SK-N-SH treated with all-trans-retinoic acid at 6 μM for 48 hours (cell line): ENCODE results near the gene EFCAB14.

Source experiments
- OSR1 ChIP-seq: fragments of 250-450 bp; sonication (Bioruptor Pico); IDR thresholded peaks from 2 replicates; pipeline ENCODE4 v1.8.0; 2022; ENCODE audit warnings: moderate library complexity, mild to moderate bottlenecking, inconsistent platforms
- PPARA ChIP-seq: fragments of 250-450 bp; sonication (Bioruptor Pico); IDR thresholded peaks from 2 replicates; pipeline ENCODE4 v1.5.0; 2020; ENCODE audit warnings: mild to moderate bottlenecking, borderline replicate concordance
- SNAI2 ChIP-seq: fragments of 250-450 bp; sonication (Bioruptor Pico); IDR thresholded peaks from 2 replicates; pipeline ENCODE4 v1.5.0; 2020; ENCODE audit warnings: mild to moderate bottlenecking, moderate library complexity
- TOX ChIP-seq: fragments of 250-450 bp; sonication (Bioruptor Pico); IDR thresholded peaks from 2 replicates; pipeline ENCODE4 v1.8.0; 2021; ENCODE audit warnings: mild to moderate bottlenecking, moderate library complexity, borderline replicate concordance
- ZC3H10 ChIP-seq: fragments of 250-450 bp; sonication (Bioruptor Pico); IDR thresholded peaks from 2 replicates; pipeline ENCODE4 v1.5.1; 2021; ENCODE audit warnings: mild to moderate bottlenecking, moderate library complexity
- ZFP3 ChIP-seq: fragments of 250-450 bp; sonication (Bioruptor Pico); IDR thresholded peaks from 2 replicates; pipeline ENCODE4 v1.5.0; 2020; ENCODE audit warnings: mild to moderate bottlenecking, moderate library complexity
- ZNF565 ChIP-seq: fragments of 450-650 bp; formaldehyde crosslinking; conservative IDR thresholded peaks from 2 replicates; pipeline ENCODE4 v1.5.0; 2020; ENCODE audit warnings: low read depth, mild to moderate bottlenecking, moderate library complexity
- TF ChIP-seq, protein P1 (sequence below): fragments of 250-450 bp; sonication (Bioruptor Pico); IDR thresholded peaks from 2 replicates; pipeline ENCODE4 v1.8.0; 2020; ENCODE audit warnings: mild to moderate bottlenecking, moderate library complexity, borderline replicate concordance
- TF ChIP-seq, protein P2 (sequence below): fragments of 250-450 bp; sonication (Bioruptor Pico); IDR thresholded peaks from 2 replicates; pipeline ENCODE4 v1.5.0; 2020; ENCODE audit warnings: mild to moderate bottlenecking, moderate library complexity

- TF ChIP-seq OSR1 (CRISPR knock-in tag) (no peak), SNAI2 (CRISPR knock-in tag) (no peak), ZFP3 (CRISPR knock-in tag) (no peak), ZNF565 (no peak), ZC3H10 (CRISPR knock-in tag) (no peak), TOX (no peak), PPARA (CRISPR knock-in tag) (no peak)
- TF ChIP-seq, protein P1, sequence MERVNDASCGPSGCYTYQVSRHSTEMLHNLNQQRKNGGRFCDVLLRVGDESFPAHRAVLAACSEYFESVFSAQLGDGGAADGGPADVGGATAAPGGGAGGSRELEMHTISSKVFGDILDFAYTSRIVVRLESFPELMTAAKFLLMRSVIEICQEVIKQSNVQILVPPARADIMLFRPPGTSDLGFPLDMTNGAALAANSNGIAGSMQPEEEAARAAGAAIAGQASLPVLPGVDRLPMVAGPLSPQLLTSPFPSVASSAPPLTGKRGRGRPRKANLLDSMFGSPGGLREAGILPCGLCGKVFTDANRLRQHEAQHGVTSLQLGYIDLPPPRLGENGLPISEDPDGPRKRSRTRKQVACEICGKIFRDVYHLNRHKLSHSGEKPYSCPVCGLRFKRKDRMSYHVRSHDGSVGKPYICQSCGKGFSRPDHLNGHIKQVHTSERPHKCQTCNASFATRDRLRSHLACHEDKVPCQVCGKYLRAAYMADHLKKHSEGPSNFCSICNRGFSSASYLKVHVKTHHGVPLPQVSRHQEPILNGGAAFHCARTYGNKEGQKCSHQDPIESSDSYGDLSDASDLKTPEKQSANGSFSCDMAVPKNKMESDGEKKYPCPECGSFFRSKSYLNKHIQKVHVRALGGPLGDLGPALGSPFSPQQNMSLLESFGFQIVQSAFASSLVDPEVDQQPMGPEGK (CRISPR knock-in tag), result no peak
- TF ChIP-seq, protein P2, sequence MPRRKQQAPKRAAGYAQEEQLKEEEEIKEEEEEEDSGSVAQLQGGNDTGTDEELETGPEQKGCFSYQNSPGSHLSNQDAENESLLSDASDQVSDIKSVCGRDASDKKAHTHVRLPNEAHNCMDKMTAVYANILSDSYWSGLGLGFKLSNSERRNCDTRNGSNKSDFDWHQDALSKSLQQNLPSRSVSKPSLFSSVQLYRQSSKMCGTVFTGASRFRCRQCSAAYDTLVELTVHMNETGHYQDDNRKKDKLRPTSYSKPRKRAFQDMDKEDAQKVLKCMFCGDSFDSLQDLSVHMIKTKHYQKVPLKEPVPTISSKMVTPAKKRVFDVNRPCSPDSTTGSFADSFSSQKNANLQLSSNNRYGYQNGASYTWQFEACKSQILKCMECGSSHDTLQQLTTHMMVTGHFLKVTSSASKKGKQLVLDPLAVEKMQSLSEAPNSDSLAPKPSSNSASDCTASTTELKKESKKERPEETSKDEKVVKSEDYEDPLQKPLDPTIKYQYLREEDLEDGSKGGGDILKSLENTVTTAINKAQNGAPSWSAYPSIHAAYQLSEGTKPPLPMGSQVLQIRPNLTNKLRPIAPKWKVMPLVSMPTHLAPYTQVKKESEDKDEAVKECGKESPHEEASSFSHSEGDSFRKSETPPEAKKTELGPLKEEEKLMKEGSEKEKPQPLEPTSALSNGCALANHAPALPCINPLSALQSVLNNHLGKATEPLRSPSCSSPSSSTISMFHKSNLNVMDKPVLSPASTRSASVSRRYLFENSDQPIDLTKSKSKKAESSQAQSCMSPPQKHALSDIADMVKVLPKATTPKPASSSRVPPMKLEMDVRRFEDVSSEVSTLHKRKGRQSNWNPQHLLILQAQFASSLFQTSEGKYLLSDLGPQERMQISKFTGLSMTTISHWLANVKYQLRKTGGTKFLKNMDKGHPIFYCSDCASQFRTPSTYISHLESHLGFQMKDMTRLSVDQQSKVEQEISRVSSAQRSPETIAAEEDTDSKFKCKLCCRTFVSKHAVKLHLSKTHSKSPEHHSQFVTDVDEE (CRISPR knock-in tag), result no peak
Observed at GRCh38 chr1:46679789-46680573, 38.9 kb downstream of the EFCAB14 start.
